Right lobe of liver (tissue), 6 donors: ENCODE data around the gene ARNT2. TPM values are rescaled to one million over a fixed set of nuclear protein-coding genes. Genes with fewer than 3 reads are reported as not detected.

Experiments
- ATAC-seq, 4 donors: fragments of 200-7000 bp; cut with Tn5 transposase; one replicate each; pipeline ENCODE4 v1.9.1; 2020; ENCODE audit warnings: mild to moderate bottlenecking in 4 of 4, moderate library complexity in 4 of 4
- DNase-seq, 3 donors: peaks; one replicate each; pipeline ENCODE4 v3.0.0-alpha.2; 2020
- H3K27ac ChIP-seq, 3 donors: fragments of 200-600 bp; one replicate each; pipeline ENCODE4 v1.8.0; 2022
- H3K27me3 ChIP-seq, 2 donors: fragments of 200-600 bp; one replicate each; pipeline ENCODE4 v1.8.0; 2022
- H3K36me3 ChIP-seq, 4 donors: fragments of 200-600 bp; sonication (generic) in 1 of 4; one replicate each; pipeline versions ENCODE4 v1.5.1 to v1.8.0; 2017 to 2022; ENCODE audit warnings: control low read depth in 1 of 4
- H3K4me1 ChIP-seq, 4 donors: fragments of 200-600 bp; sonication (generic) in 1 of 4; one replicate each; pipeline versions ENCODE4 v1.5.1 to v1.8.0; 2017 to 2022; ENCODE audit warnings: control low read depth in 1 of 4
- H3K4me3 ChIP-seq, 3 donors: fragments of 200-600 bp; one replicate each; pipeline ENCODE4 v1.8.0; 2022
- H3K9me3 ChIP-seq, 4 donors: fragments of 200-600 bp; sonication (generic) in 1 of 4; one replicate each; pipeline versions ENCODE4 v1.5.1 to v1.8.0; 2017 to 2022; ENCODE audit warnings: control low read depth in 1 of 4
- POLR2A ChIP-seq: fragments of 450-650 bp; IDR thresholded peaks from one replicate; pipeline ENCODE4 v1.6.1; 2017; ENCODE audit warnings: antibody characterized with exemption, mild to moderate bottlenecking
- WGBS: methylation state at CpG from one replicate; pipeline ENCODE4 v1.1.6; 2018; ENCODE audit warnings: low coverage, low lambda C conversion rate; ENCODE audit not compliant: insufficient coverage; ENCODE audit errors: missing lambda C conversion rate; 5-methylcytosine and 5-hydroxymethylcytosine counted together
- intact Hi-C, 2 donors: fragments of 100-400 bp; cut with DNase I; formaldehyde crosslinking; loops; one replicate each; pipeline versions ENCODE4 v1.11.2 to v1.14.1; 2022
- total RNA-seq, 6 experiments: library from RNA; depleted of rRNA in 2 of 6; stranded (reverse); fragments of >200 nt in 2 of 6; fragmentation: NEBNext Ultra II Directional in 3 of 6; extraction: Animal tissue kit (Norgen Biotek cat#: 25700) in 3 of 6; gene quantifications; one replicate each; pipeline versions ENCODE4 v1.1.0 to v1.2.4, GENCODE V29; 2016 to 2023
- TF ChIP-seq, protein P1 (sequence below), 4 donors: fragments of 200-600 bp in 3 of 4; fragments of 450-650 bp in 1 of 4; IDR thresholded peaks; one replicate each; pipeline versions ENCODE4 v1.5.1 to v1.8.0; 2016 to 2022; ENCODE audit warnings: antibody characterized with exemption in 4 of 4, mild to moderate bottlenecking in 2 of 4
- donor health status: DM: no; HTN: yes; CAD: no.
- donor health status: DM: no; HTN: no; CAD: no.
- donor health status: DM: no; HTN: no; CAD: no.
- donor health status: DM: no; HTN: yes; CAD: no.
- donor health status: DM: no; HTN: yes; CAD: no.

The ARNT2 gene
- total RNA-seq, 6 experiments from 2014 or later: 0.12 to 1.3 (median 0.46) TPM

DNA sequence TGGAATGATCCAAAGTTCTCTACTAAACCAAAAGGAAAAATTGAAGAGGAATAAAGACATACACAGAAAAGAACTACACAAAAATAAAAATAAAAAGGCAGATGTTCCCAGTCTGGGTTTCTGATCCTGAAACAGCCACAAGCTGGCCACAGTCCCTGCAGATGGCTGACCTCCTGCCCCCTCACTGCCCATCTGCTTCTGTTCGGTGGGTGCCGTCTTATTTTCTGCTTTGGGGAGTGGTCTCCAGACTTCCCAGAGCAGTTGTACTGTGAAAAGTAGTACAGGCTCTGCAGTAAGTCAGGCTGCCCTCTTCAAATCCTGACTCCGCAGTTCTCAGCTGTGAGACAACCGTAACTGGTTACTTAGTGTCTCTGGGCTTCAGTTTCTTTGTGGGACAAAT lies 94.5 kb downstream of the ARNT2 start:
- intact Hi-C loops: no loop called here
- no peak for DNase-seq
- no peak for ATAC-seq
- 52% methylated on average over 3 of the region's 4 CpGs for WGBS
- no peaks in the 10 kb centered on the region for H3K27me3 ChIP-seq
- no peak overlapping the region for H3K27ac ChIP-seq
- H3K4me1 ChIP-seq: no peaks in the 10 kb centered on the region
- no peaks in the 10 kb centered on the region for H3K9me3 ChIP-seq
- TF ChIP-seq, protein P1, sequence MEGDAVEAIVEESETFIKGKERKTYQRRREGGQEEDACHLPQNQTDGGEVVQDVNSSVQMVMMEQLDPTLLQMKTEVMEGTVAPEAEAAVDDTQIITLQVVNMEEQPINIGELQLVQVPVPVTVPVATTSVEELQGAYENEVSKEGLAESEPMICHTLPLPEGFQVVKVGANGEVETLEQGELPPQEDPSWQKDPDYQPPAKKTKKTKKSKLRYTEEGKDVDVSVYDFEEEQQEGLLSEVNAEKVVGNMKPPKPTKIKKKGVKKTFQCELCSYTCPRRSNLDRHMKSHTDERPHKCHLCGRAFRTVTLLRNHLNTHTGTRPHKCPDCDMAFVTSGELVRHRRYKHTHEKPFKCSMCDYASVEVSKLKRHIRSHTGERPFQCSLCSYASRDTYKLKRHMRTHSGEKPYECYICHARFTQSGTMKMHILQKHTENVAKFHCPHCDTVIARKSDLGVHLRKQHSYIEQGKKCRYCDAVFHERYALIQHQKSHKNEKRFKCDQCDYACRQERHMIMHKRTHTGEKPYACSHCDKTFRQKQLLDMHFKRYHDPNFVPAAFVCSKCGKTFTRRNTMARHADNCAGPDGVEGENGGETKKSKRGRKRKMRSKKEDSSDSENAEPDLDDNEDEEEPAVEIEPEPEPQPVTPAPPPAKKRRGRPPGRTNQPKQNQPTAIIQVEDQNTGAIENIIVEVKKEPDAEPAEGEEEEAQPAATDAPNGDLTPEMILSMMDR (IDR thresholded peaks at IDR 0.05): no peak
- no peak for TF ChIP-seq POLR2A
- H3K4me3 ChIP-seq: no peak overlapping the region
- H3K36me3 ChIP-seq: no peaks in the 10 kb centered on the region

- 38% methylated on average over 1 of the region's 1 CpG for WGBS
- no peak for ATAC-seq
- intact Hi-C loops: no loop called here
Observed at GRCh38 chr15:80500021-80500420, 95.8 kb downstream of the ARNT2 start.

GRCh38 chr15:80501476-80501875 lies 97.3 kb downstream of the ARNT2 start:
- no peak for DNase-seq
- no peaks in the 10 kb centered on the region for H3K4me1 ChIP-seq

More at GRCh38 chr15:80500021-80500420, 95.8 kb downstream of the ARNT2 start:
- Histone ChIP-seq H3K9me3 (no peaks in the 10 kb centered on the region), H3K27me3 (no peaks in the 10 kb centered on the region), H3K27ac (no peak overlapping the region), H3K36me3 (no peaks in the 10 kb centered on the region), H3K4me1 (no peaks in the 10 kb centered on the region), H3K4me3 (no peak overlapping the region)
- DNase-seq: no peak
- TF ChIP-seq POLR2A: no peak
- TF ChIP-seq, protein P1 (IDR thresholded peaks at IDR 0.05): no peak

DNA sequence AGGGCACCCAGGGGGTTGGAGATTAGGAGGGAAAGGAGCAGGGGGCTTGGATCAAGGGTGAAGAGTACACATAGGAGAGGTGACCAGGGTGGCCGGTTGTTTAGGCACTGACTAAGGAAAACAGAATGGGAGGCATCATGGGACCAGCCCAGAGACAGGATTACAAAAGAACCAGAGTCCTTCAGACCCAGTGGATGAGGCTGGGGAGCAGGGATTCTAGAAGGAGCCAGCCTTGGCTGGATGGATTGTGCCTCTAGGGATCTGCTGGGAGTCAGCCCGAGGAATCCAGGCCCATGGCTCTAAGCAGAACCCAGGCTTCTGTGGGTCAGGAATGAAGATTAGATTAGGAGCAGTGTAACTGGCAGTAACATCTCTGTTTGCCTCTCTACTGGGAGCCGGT lies 98.6 kb downstream of the ARNT2 start:
- H3K36me3 ChIP-seq: no peaks in the 10 kb centered on the region
- no peak overlapping the region for H3K4me3 ChIP-seq
- no CpG with 5 or more reads among the region's 3 CpGs for WGBS
- intact Hi-C loops: no loop called here
- H3K4me1 ChIP-seq: no peaks in the 10 kb centered on the region
- H3K9me3 ChIP-seq: no peaks in the 10 kb centered on the region
- DNase-seq (no peak), ATAC-seq (no peak)
- H3K27ac ChIP-seq: no peak overlapping the region
- no peaks in the 10 kb centered on the region for H3K27me3 ChIP-seq
- no peak for TF ChIP-seq POLR2A
- TF ChIP-seq, protein P1 (IDR thresholded peaks at IDR 0.05): no peak

More at GRCh38 chr15:80501476-80501875, 97.3 kb downstream of the ARNT2 start:
- ATAC-seq: no peak
- no peak for TF ChIP-seq POLR2A
- TF ChIP-seq, protein P1 (IDR thresholded peaks at IDR 0.05): no peak
- intact Hi-C loops: no loop called here
- Histone ChIP-seq H3K36me3 (no peaks in the 10 kb centered on the region), H3K9me3 (no peaks in the 10 kb centered on the region), H3K27ac (no peak overlapping the region), H3K27me3 (no peaks in the 10 kb centered on the region), H3K4me3 (no peak overlapping the region)
- WGBS: 81% methylated on average over 5 of the region's 8 CpGs
